Smooth muscle cell (in vitro differentiated cells): ENCODE data around the gene PLAAT4. TPM values are rescaled to one million over a fixed set of nuclear protein-coding genes. Genes with fewer than 3 reads are reported as not detected.
"Not testable (repeated sequence)": the region's sequence is repeated elsewhere in the genome, so short reads cannot be mapped to it uniquely, and the experiment has no call there.

ENCODE experiments used
- DNase-seq: peaks from one replicate; lab custom pipeline; 2025; ENCODE audit not compliant: unreplicated experiment; lab: John Stamatoyannopoulos, UW
- H2AFZ ChIP-seq: fragments of 200-600 bp; sonication (generic); 2 replicates; pipeline ENCODE4 v1.6.0; 2016; ENCODE audit warnings: antibody characterized with exemption, low read depth, mild to moderate bottlenecking
- H3F3A ChIP-seq: fragments of 200-600 bp; sonication (generic); 2 replicates; pipeline ENCODE4 v1.6.0; 2017; ENCODE audit warnings: antibody characterized with exemption, low read depth
- H3K27ac ChIP-seq: fragments of 200-600 bp; sonication (generic); 2 replicates; pipeline ENCODE4 v1.5.1; 2016; ENCODE audit warnings: low read depth, mild to moderate bottlenecking
- H3K27me3 ChIP-seq: fragments of 200-600 bp; sonication (generic); 2 replicates; pipeline ENCODE4 v1.6.1; 2016; ENCODE audit warnings: low read depth, mild to moderate bottlenecking
- H3K36me3 ChIP-seq: fragments of 200-600 bp; sonication (generic); 2 replicates; pipeline ENCODE4 v1.5.1; 2016; ENCODE audit warnings: low read depth
- H3K4me1 ChIP-seq: fragments of 200-600 bp; sonication (generic); 2 replicates; pipeline ENCODE4 v1.5.1; 2016; ENCODE audit warnings: low read depth
- H3K4me2 ChIP-seq: fragments of 200-600 bp; sonication (generic); 2 replicates; pipeline ENCODE4 v1.6.0; 2016; ENCODE audit warnings: mild to moderate bottlenecking
- H3K4me3 ChIP-seq: fragments of 200-600 bp; sonication (generic); 2 replicates; pipeline ENCODE4 v1.5.1; 2016; ENCODE audit warnings: mild to moderate bottlenecking
- H3K79me2 ChIP-seq: fragments of 200-600 bp; sonication (generic); 2 replicates; pipeline ENCODE4 v1.6.0; 2016; ENCODE audit warnings: low read depth, mild to moderate bottlenecking
- H3K9ac ChIP-seq: fragments of 200-600 bp; sonication (generic); 2 replicates; pipeline ENCODE4 v1.6.0; 2016; ENCODE audit warnings: low read depth
- H3K9me3 ChIP-seq: fragments of 200-600 bp; sonication (generic); replicated peaks from 2 replicates; pipeline ENCODE4 v1.5.1; 2016; ENCODE audit warnings: low read depth
- H4K20me1 ChIP-seq: fragments of 200-600 bp; sonication (generic); 2 replicates; pipeline ENCODE4 v1.6.0; 2016; ENCODE audit warnings: low read depth
- CTCF ChIP-seq: fragments of 200-600 bp; sonication (generic); IDR thresholded peaks from 2 replicates; pipeline ENCODE4 v1.5.1; 2017; ENCODE audit warnings: borderline replicate concordance, mild to moderate bottlenecking, antibody characterized with exemption; ENCODE audit not compliant: insufficient read depth, poor library complexity, severe bottlenecking
- WGBS: methylation state at CpG from one replicate; pipeline ENCODE4 v1.1.7; 2016; ENCODE audit warnings: low lambda C conversion rate; 5-methylcytosine and 5-hydroxymethylcytosine counted together
- polyA plus RNA-seq: library from polyadenylated mRNA; unstranded; fragments of >200 nt; fragmentation: Nextera tagmentation; extraction: Ambion mirVana; gene quantifications from 2 replicates; pipeline ENCODE4 v1.2.1, GENCODE V29; 2016
- total RNA-seq: library from RNA; depleted of rRNA; stranded (reverse); fragments of >200 nt; gene quantifications from 2 replicates; pipeline ENCODE4 v1.2.3, GENCODE V29; 2014

Gene PLAAT4
- total and polyA plus RNA-seq, 2 experiments from 2014 or later, result not detected

- no peak for TF ChIP-seq CTCF
- H2AFZ ChIP-seq, result no peak overlapping the region
- no peak for DNase-seq
- H3F3A ChIP-seq, result no peaks in the 10 kb centered on the region
- no peaks in the 10 kb centered on the region for H4K20me1 ChIP-seq
- H3K79me2 ChIP-seq, result no peaks in the 10 kb centered on the region
- H3K9ac ChIP-seq, result no peak overlapping the region
- H3K4me2 ChIP-seq, result no peak overlapping the region
- WGBS, result 95% methylated on average over 1 of the region's 1 CpG
- H3K36me3 ChIP-seq, result no peaks in the 10 kb centered on the region
- H3K9me3 ChIP-seq, result no peaks in the 10 kb centered on the region
- H3K4me3 ChIP-seq, result no peak overlapping the region
- no peaks in the 10 kb centered on the region for H3K27me3 ChIP-seq
- peaks cover 8% of the 10 kb centered on the region for H3K4me1 ChIP-seq
- H3K27ac ChIP-seq, result no peak overlapping the region
These were observed 874 bp upstream of the PLAAT4 start for GRCh38 chr11:63535734-63536133.

GRCh38 chr11:63537293-63538101, 889 bp downstream of the PLAAT4 start:
- Histone ChIP-seq H3K4me1 (peaks cover 4% of the 10 kb centered on the region), H3F3A (no peaks in the 10 kb centered on the region), H3K36me3 (no peaks in the 10 kb centered on the region), H4K20me1 (no peaks in the 10 kb centered on the region), H3K27me3 (no peaks in the 10 kb centered on the region), H3K9ac (no peak overlapping the region), H3K9me3 (no peaks in the 10 kb centered on the region), H2AFZ (no peak overlapping the region), H3K27ac (no peak overlapping the region), H3K4me2 (no peak overlapping the region), H3K79me2 (no peaks in the 10 kb centered on the region), H3K4me3 (no peak overlapping the region)
- no peak for TF ChIP-seq CTCF
- DNase-seq, result no peak
- WGBS, result 87% methylated on average over 8 of the region's 8 CpGs

- H3K27me3 ChIP-seq, H2AFZ ChIP-seq, H3F3A ChIP-seq, H3K36me3 ChIP-seq, H4K20me1 ChIP-seq, H3K4me3 ChIP-seq, H3K27ac ChIP-seq, DNase-seq, H3K79me2 ChIP-seq, H3K4me1 ChIP-seq, H3K4me2 ChIP-seq, H3K9ac ChIP-seq, H3K9me3 ChIP-seq: not testable (repeated sequence)
- 85% methylated on average over 2 of the region's 2 CpGs for WGBS
These were observed 5.9 kb downstream of the PLAAT4 start for GRCh38 chr11:63542506-63542905.

GRCh38 chr11:63543711-63544110, 7.1 kb downstream of the PLAAT4 start:
- H2AFZ ChIP-seq, result no peak overlapping the region
- no peaks in the 10 kb centered on the region for H3F3A ChIP-seq
- H3K9ac ChIP-seq, result no peak overlapping the region
- no peaks in the 10 kb centered on the region for H3K4me1 ChIP-seq
- H4K20me1 ChIP-seq, result no peaks in the 10 kb centered on the region
- no peak for TF ChIP-seq CTCF
- 92% methylated on average over 2 of the region's 2 CpGs for WGBS
- no peaks in the 10 kb centered on the region for H3K36me3 ChIP-seq
- H3K4me2 ChIP-seq, result no peak overlapping the region
- H3K27ac ChIP-seq, result no peak overlapping the region
- H3K79me2 ChIP-seq, result no peaks in the 10 kb centered on the region
- DNase-seq, result no peak
- no peak overlapping the region for H3K4me3 ChIP-seq
- H3K27me3 ChIP-seq, result no peaks in the 10 kb centered on the region
- no peaks in the 10 kb centered on the region for H3K9me3 ChIP-seq
